Mucosa of descending colon (tissue), 3 donors: ENCODE data around the gene NTRK3. TPM values are rescaled to one million over a fixed set of nuclear protein-coding genes. Genes with fewer than 3 reads are reported as not detected.

Experiments
- ATAC-seq: fragments of 200-7000 bp; cut with Tn5 transposase; one replicate; pipeline ENCODE4 v1.9.1; 2020; ENCODE audit warnings: mild to moderate bottlenecking, moderate library complexity
- DNase-seq, 3 donors: peaks; one replicate each; pipeline ENCODE4 v3.0.0-alpha.2; 2020
- H3K36me3 ChIP-seq: fragments of 200-600 bp; one replicate; pipeline ENCODE4 v1.8.0; 2021; ENCODE audit warnings: low read depth, mild to moderate bottlenecking
- H3K4me1 ChIP-seq: fragments of 200-600 bp; one replicate; pipeline ENCODE4 v1.8.0; 2021; ENCODE audit warnings: low read depth, mild to moderate bottlenecking
- H3K4me3 ChIP-seq: fragments of 200-600 bp; one replicate; pipeline ENCODE4 v1.8.0; 2021; ENCODE audit warnings: mild to moderate bottlenecking
- H3K9me3 ChIP-seq: fragments of 200-600 bp; one replicate; pipeline ENCODE4 v1.8.0; 2021; ENCODE audit warnings: mild to moderate bottlenecking
- intact Hi-C, 2 donors: fragments of 100-400 bp; cut with DNase I in 1 of 2; cut with micrococcal nuclease in 1 of 2; formaldehyde crosslinking; loops; one replicate each; pipeline versions ENCODE4 v1.11.0 to v1.11.1; 2022; cut with DNase I, micrococcal nuclease
- total RNA-seq, 3 donors: library from RNA; stranded (reverse); fragmentation: NEBNext Ultra II Directional in 2 of 3; extraction: Animal tissue kit (Norgen Biotek cat#: 25700) in 2 of 3; gene quantifications; one replicate each; pipeline versions ENCODE4 v1.2.1 to v1.2.4, GENCODE V29; 2021 to 2023
- TF ChIP-seq, protein P1 (sequence below): fragments of 200-600 bp; IDR thresholded peaks from one replicate; pipeline ENCODE4 v1.8.0; 2022; ENCODE audit warnings: antibody characterized with exemption, mild to moderate bottlenecking
- donor health status: DM: no; HTN: no; CAD: no; lungs with moderate emphysema.
- donor health status: DM: no; HTN: no; CAD: no.
- donor health status: DM: no; HTN: yes; CAD: no.

NTRK3 gene
- total RNA-seq, 3 donors from 2014 or later, result 0.78 to 2.8 (median 2.1) TPM

- ATAC-seq (no peak), DNase-seq (no peak)
- Histone ChIP-seq H3K9me3 (no peaks in the 10 kb centered on the region), H3K4me3 (no peak overlapping the region), H3K4me1 (no peaks in the 10 kb centered on the region), H3K36me3 (no peaks in the 10 kb centered on the region)
- intact Hi-C loops, result no loop called here
- TF ChIP-seq, protein P1, sequence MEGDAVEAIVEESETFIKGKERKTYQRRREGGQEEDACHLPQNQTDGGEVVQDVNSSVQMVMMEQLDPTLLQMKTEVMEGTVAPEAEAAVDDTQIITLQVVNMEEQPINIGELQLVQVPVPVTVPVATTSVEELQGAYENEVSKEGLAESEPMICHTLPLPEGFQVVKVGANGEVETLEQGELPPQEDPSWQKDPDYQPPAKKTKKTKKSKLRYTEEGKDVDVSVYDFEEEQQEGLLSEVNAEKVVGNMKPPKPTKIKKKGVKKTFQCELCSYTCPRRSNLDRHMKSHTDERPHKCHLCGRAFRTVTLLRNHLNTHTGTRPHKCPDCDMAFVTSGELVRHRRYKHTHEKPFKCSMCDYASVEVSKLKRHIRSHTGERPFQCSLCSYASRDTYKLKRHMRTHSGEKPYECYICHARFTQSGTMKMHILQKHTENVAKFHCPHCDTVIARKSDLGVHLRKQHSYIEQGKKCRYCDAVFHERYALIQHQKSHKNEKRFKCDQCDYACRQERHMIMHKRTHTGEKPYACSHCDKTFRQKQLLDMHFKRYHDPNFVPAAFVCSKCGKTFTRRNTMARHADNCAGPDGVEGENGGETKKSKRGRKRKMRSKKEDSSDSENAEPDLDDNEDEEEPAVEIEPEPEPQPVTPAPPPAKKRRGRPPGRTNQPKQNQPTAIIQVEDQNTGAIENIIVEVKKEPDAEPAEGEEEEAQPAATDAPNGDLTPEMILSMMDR, result no peak
Observed at GRCh38 chr15:88223084-88223483, 33.5 kb downstream of the NTRK3 start.

DNA sequence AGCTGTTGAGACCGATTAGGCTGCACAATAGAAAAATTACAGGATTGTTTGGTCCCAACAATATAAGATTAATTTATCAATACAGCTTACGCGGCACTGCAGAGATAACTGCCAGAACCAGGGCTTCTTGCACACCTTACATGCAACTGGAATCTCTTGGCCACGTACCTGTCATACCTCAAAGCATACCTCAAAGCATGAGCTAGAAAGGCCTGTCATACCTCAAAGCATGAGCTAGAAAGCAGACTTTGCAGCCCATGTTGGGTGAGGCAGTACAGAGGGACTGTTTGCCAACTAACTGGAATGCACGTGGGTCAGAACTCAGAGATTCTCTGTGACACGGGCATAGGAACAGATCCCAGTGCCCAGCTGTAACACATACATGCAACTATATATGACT, 34.7 kb downstream of the NTRK3 start:
- H3K4me1 ChIP-seq, result no peaks in the 10 kb centered on the region
- no peak for DNase-seq
- no peak overlapping the region for H3K4me3 ChIP-seq
- H3K9me3 ChIP-seq, result no peaks in the 10 kb centered on the region
- H3K36me3 ChIP-seq, result no peaks in the 10 kb centered on the region
- ATAC-seq, result no peak
- TF ChIP-seq, protein P1, result no peak
- intact Hi-C loops, result no loop called here

- intact Hi-C loops, result no loop called here
- Histone ChIP-seq H3K36me3 (no peaks in the 10 kb centered on the region), H3K9me3 (no peaks in the 10 kb centered on the region), H3K4me3 (no peak overlapping the region), H3K4me1 (no peaks in the 10 kb centered on the region)
- TF ChIP-seq, protein P1, result no peak
- ATAC-seq, result no peak
- no peak for DNase-seq
Observed at GRCh38 chr15:88220443-88221335, 35.9 kb downstream of the NTRK3 start.

DNA sequence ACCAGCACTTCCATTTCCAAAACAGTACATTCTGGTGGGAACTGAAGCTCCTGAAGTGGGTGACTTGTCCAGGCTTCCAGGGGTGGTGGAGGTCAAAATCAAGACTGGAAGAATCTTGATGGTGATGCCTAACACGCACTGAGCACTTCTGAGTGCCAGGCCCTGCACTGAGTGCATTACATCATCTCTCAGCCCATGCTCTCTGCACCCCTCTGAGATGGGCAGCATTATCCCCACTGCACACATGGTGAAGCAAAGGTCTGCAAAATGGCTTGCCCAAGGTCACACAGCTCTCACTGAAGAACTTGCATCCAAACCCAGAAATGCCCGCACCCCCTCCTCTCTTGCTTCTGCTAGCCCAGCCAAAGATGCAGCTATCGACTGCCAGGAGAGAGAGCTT, 36.9 kb downstream of the NTRK3 start:
- ATAC-seq (no peak), DNase-seq (no peak)
- Histone ChIP-seq H3K36me3 (no peaks in the 10 kb centered on the region), H3K4me1 (no peaks in the 10 kb centered on the region), H3K4me3 (no peak overlapping the region), H3K9me3 (no peaks in the 10 kb centered on the region)
- intact Hi-C loops, result no loop called here
- TF ChIP-seq, protein P1, result no peak

DNA sequence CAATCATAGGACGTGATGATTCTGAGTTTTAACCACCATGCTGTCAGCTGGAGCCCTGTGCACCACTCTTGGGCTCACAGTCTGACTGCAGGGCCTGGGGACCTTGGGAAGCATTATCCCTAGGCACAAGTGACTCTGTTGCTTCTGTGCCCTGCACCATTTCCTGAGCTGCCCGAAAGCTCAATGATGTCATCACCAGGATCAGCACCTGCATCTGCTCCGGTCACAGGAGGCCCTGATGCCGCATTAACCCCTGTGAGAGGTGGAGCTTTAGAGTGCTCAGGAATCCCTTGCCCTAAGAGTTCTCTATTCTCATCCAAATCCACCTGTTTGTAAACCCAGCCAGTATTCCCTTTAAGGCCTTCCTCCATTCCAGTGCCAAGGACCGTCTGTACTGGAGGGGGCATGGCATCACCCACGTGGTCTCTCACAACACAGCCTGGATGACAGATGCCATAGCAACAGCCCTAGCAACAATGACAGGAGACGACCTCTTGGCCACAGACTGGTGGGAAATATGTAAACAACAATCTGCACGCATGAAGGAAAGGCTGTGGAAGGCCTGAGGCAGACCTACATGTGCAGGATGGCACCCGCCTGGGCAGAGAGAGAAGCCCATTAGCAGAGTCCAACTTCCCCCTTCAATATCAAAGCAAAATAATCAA, 37.9 kb downstream of the NTRK3 start:
- Histone ChIP-seq H3K4me1 (no peaks in the 10 kb centered on the region), H3K4me3 (no peak overlapping the region), H3K9me3 (no peaks in the 10 kb centered on the region), H3K36me3 (no peaks in the 10 kb centered on the region)
- intact Hi-C loops, result no loop called here
- TF ChIP-seq, protein P1, result no peak
- ATAC-seq (no peak), DNase-seq (no peak)
